GM19043 (cell line): ENCODE data around the gene PPEF2.
A peak's percentile ranks its signal among the peaks of the same experiment; 100 is the strongest.
"Not testable (repeated sequence)": the region's sequence is repeated elsewhere in the genome, so short reads cannot be mapped to it uniquely, and the experiment has no call there.

Source experiments
- ATAC-seq: cut with Tn5 transposase; IDR thresholded peaks from one replicate; pipeline ENCODE4 v1.9.1; 2021; ENCODE audit warnings: low read depth; ENCODE audit not compliant: unreplicated experiment

PPEF2 gene, protein sequence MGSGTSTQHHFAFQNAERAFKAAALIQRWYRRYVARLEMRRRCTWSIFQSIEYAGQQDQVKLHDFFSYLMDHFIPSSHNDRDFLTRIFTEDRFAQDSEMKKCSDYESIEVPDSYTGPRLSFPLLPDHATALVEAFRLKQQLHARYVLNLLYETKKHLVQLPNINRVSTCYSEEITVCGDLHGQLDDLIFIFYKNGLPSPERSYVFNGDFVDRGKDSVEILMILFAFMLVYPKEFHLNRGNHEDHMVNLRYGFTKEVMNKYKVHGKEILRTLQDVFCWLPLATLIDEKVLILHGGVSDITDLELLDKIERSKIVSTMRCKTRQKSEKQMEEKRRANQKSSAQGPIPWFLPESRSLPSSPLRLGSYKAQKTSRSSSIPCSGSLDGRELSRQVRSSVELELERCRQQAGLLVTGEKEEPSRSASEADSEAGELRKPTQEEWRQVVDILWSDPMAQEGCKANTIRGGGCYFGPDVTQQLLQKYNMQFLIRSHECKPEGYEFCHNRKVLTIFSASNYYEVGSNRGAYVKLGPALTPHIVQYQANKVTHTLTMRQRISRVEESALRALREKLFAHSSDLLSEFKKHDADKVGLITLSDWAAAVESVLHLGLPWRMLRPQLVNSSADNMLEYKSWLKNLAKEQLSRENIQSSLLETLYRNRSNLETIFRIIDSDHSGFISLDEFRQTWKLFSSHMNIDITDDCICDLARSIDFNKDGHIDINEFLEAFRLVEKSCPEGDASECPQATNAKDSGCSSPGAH

DNA sequence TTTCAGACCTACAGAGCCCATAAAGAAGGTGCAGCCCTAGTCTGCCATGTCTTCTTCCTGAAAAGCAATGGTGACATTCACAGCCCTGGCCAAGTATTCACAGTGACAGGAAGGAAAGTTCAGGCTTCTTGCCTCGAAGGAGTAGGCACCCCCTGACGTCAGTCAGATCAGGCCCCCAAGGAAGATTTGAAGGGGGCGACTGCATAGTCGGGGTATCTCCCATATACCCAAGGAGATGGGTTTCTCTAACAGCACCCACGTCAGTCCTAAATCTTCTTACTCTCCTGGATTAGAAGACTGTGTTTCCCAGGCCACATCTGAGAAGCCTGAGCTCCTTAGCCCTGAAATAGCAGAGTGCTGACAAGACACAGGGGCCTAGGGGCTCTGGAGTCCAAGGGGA lies at the start of gene PPEF2:
Gene PPEF2 (minus strand): TSS at position 101 of the 400 bp plus-strand sequence. CDS start 6,127 bp downstream, outside the sequence.
- no peak for ATAC-seq

- no peak for ATAC-seq
Observed at GRCh38 chr4:75950213-75950815, 48.1 kb upstream of the PPEF2 start.

- peak; percentile 76 for ATAC-seq
Observed at GRCh38 chr4:75948822-75949444, 46.7 kb upstream of the PPEF2 start.

DNA sequence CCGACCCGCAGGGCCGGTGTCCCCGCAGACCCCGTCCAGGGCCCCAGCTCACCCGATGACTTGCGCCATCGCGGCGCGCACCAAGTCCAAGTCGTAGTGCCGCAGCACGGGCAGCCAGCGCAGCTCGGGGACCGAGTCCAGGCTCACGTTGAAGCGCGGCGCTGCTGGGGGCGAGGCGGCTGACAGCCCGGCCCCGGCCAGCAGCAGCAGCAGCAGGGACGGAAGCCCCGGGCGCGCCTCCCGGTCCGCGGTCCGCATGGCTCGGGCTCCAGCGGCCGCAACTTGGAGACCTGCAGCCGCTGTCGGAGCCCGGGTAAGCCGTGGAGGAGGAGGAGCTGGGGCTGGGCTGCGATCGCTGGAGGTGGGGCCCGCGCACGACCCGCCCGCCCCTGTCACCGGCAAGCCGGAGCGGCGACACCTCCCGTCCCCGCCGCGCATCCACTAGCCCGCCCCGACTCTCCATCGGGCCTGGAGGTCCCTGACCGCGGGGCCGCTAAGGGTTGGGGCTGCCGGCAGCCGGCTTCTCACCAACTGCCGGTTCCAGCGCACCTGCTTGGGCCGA lies 38.5 kb upstream of the PPEF2 start, which contains the start of gene NAAA:
Gene NAAA (minus strand): TSS at position 322 of the 562 bp plus-strand sequence. CDS start 64 bp downstream, at position 258.
- peak; percentile 46 for ATAC-seq

DNA sequence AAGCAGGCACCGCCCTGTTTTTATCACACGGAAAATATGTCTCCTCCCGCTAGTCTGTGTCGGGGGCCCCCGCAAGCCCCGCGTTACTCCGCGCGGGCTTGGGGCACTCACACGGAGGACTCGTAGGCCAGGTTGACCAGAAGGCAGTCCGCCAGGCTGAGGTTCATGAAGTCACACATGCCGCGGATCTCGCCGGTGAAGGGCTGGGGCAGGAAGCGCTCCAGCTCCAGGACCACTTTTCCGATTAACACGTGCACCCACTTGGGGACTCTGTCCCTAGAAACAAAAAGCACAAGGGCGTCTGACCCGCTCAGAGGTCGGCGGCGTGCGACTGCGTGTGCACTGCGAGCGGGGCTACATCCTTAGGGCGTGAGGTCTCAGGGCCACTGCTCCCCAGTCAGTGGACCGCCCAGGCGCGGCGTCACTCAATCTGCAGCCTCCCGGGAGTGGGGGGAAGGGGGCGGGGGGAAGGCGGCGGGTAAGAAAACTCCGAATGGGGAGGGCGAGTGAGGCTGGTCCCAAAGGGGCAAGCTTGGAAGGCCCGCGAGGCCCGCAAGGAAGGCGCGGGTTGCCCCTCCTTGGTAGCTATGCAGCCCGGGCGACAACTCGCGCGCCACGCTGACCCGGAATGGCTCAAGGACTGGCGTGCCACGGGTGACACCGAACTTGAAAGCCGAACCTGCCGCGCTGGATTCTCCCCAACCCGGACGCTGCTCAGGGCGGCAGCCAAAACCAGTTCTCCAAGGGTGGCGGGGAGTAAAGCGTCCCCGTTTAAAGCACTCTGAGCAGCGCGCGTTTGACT lies 37.8 kb upstream of the PPEF2 start:
- ATAC-seq: peak; percentile 60

DNA sequence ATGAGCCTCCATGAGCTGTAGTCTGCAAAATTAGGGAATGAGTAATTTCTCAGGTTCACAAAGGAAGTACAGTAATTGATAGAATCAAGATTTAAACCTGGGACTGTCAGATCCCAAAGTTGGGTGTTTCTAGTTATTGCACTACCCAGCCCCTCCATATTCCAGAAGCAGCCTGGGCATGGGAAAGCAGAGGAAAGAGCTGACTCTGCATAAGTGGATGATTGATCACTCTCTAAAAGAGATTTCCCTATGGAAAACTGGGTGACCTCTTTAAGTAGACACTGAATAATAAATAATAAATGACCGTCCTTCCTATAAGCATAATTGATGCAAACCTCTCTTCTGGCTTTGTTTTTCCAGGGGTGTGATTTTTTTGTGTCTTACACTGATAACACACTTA lies 33.4 kb upstream of the PPEF2 start:
- ATAC-seq: no peak

DNA sequence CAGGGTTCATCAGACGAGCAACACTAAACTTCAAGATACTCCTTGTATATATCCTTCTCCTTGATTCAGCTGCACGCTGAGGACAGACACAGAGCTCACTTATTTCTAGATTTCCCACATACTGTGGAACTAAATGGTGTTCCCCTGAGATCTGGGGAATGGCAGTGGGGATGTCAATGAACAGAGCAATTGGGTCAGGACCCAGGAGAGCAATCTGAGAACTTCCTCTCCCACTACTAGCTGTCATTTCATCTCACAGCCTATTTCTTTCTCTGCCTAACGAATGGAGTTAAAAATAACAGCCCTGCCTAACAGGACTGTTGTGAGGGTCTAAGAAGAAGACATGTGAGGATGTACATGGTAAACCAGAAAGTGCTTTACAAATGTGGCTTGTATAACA lies 27.9 kb upstream of the PPEF2 start:
- no peak for ATAC-seq

GRCh38 chr4:75924916-75925315 lies 22.7 kb upstream of the PPEF2 start:
- not testable (repeated sequence) for ATAC-seq

- no peak for ATAC-seq
Observed at GRCh38 chr4:75924309-75924827, 22.1 kb upstream of the PPEF2 start.

DNA sequence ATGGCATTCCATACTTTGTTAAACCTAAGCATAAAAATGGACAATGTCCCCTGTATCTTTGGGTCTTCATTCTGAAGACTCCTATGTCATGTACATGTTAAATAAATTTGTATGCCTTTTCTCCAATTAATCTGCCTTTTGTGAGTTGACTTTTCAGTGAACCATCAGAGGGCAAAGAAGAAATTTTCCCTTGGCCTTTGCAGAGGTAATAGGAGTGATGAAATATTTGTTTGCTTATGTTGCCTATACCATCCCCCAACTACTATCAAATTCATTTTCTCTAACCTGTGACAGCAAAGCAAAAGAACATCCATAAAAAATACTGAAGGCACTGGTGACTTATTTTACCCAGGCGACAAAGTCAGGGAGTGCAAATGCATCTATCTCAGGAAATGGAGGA lies 20.3 kb upstream of the PPEF2 start:
- ATAC-seq: no peak

GRCh38 chr4:75921910-75922309 lies 19.7 kb upstream of the PPEF2 start:
- ATAC-seq: no peak

DNA sequence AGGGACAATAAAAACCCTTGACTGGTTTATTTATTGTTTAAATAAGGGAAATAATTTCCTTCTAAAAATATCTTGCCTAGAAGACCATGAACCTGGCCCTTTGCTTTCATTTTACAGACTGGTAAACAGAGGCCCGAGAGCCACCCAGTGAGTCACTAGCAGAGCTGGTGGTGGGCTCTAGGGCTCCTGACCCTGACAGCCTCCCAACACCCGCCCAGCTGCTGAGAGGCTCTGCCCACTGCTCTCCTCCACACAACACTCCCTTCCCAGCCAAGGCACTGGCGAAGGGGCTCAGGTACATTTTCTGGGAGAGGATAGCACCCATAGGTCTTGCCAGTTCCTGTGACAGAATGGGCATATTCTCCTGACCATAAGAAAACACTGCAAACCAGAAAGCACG lies 18.1 kb upstream of the PPEF2 start:
- no peak for ATAC-seq

DNA sequence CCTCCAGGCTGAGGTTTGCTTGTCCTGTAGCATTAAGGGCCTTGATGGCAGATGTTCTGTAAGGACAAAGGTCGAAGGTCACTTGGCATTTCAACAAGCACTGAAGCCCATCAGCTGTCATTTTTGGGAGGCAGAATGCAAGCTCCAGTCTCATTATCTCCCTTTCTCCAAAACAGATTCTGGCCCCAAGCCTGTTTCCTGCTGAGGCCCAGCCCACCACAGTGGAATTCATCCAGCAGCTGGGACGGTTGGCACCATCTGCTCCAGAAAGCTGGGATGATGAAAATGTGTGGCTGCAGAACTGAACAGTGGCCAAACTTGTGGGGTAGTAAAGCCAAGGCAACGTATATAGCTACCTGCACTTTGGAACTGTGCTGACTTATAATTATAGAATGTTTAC lies 17.7 kb upstream of the PPEF2 start:
- no peak for ATAC-seq

- peak; percentile 90 for ATAC-seq
Observed at GRCh38 chr4:75916091-75916661, 13.9 kb upstream of the PPEF2 start.

- no peak for ATAC-seq
Observed at GRCh38 chr4:75912968-75913367, 10.7 kb upstream of the PPEF2 start.

GRCh38 chr4:75910831-75911230 lies 8.6 kb upstream of the PPEF2 start:
- not testable (repeated sequence) for ATAC-seq

DNA sequence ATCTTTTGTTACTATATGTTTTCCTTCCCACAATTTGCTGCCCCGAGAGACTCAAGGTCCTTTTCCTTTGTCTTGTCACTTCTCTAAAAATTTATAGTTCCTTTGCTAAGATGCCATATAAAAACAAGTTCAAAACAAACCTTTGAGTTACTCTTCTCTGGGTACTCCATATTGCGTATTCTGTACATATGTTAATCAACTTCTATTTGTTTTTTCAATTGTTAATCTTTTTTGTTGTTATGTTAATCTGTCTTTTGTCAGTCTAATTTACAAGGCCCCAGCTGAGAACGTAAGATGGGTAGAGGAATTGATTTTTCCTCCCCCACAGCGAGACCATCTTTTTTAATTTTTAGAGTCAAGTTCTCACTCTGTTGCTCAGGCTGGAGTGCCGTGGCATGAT lies 7.2 kb upstream of the PPEF2 start:
- ATAC-seq: no peak

DNA sequence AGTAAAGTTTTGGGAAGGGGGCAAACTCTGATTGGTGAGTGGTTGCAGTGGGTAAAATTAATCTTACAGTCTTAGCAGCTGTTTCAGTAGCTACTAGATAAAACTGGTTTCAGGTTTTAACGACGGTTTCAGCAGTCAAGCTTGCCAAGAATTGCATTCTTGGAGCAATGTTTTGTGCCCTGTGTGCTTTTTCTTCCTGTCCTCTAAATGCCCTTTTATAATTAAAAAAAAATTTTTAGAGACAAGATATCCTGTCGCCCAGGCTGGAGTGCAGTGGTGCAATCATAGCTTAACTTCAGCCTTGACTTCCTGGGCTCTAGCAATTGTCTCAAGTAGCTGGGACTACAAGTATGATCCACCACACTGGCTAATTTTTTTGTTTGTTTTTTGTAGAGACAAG lies 6.3 kb upstream of the PPEF2 start:
- no peak for ATAC-seq

DNA sequence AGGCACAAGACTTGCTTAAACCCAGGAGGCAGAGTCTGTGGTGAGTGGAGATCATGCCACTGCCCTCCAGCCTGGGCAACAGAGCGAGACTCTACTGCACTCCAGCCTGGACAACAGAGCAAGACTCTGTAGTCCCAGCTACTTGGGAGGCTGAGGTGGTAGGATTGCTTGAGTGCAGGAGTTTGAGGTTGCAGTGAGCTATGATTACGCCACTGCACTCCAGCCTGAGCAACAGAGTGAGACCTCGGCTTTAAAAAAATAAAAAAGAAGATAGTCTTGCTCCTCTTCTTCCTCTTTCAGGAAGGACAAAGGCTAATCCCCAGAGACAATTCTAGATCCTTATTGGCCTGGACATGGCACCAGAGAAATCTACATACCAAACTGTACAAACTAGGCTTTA lies 5.7 kb upstream of the PPEF2 start:
- no peak for ATAC-seq
